ENCODE results near the gene ISG20.

The ISG20 gene

DNA sequence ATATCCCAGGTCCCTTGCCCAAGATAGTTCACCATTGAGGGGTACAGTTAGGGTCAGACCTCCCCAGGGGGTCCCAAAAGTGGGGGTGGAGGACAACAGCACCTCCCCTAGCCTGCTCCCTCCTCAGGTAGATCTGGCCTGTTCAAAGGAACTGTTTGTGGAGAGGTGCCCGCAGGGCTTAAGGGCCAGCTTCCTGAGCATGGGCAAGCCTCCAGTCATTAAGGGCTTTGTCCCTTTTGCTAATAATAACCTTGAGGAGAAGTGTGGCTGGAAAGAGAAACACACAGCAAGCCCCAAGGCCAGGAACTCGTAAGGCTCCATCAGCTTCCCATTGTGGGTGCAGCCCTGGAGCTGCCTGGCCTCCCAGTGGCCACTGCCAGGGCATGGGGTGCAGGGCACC lies 47.4 kb downstream of the ISG20 start:
- no peak for DNase-seq (ENCODE audit: low read depth)

GRCh38 chr15:88688394-88688933 lies 49.6 kb downstream of the ISG20 start:
- no peak for DNase-seq (ENCODE audit: low read depth)

DNA sequence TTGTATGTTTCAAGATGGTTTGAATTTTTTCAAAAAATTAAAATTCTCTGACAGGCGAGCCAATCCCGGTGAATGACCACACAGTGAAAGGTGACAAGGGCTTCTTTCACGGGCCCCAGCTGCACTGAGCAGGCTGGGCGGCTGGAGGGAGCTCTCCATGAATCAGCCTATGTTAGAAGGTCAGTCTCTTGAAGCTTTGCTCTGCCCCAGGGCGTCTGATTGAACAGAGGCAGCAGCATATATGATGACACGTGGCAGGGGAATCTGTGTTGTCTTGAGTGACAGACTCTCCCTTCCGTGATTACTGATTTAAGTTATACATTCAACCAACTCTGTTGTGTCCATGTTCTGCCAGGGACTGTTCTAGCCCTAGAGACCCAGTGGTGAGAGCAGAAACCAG lies 51.5 kb downstream of the ISG20 start:
- DNase-seq (ENCODE audit: low read depth) = no peak

DNA sequence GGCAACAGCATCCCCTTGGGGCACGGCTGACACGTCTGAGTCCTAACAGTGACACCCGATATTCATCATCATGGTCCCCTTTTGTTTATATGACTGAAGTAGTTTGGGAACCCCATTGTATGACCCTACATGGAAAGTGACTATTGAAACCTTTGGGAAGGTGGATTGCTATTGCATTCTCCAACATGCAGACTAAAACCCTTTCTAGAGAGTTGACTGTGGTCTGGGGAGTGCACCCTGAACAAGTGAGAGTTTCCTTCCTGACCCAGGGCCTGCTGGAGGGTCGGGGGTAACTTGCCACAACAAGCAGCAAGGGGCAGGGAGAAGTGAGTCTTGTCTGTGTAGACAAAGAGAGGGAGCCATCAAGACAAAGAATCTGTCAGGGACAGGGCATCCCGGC lies 54.4 kb downstream of the ISG20 start:
- no peak for DNase-seq (ENCODE audit: low read depth)

DNA sequence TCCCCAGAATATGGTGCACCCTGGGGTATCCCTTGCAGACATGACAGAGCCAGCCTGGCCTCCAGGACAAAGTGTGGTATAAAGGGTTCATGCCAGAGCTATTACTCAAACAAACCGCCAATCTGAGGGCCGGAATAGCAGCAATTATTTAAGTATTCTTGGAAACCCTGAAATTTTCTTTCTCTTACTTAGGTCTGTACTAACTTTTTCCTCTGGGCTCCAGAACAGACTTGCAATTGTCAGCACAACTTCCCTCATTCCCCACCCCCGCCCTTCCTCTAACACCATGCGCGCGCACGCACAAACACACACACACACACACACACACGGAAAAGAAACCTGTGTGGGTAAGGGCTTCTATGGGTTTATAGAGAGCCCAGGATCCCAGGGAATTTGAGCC lies 56.3 kb downstream of the ISG20 start:
- DNase-seq (ENCODE audit: low read depth) = no peak

DNA sequence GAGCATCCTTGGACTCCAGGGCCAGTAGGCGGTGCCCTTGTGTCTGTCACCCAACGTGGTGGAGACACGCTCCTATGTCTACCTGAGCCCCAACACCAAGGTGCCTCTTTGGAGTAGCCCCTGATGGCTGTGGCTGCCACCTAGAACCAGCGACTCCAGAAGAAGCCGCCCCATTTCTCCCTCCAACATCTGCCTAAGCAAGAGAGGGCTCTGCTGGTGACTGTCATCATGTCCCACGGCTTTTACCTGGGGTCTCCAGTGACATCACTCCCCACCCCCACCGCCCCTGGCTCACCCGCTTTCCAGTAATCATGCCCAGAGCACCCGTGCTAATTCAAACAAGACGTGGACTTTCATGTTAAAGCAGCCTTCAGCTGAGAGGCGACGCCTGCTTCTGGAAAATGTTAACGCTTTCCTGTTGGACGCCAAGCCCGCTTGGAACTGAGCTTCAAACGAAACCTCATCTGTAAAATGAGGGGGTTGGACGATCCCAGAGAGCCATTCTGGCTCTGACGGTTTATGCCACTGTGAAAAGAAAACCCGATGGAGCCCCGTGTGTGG lies 57.0 kb downstream of the ISG20 start:
- DNase-seq (ENCODE audit: low read depth) = no peak

DNA sequence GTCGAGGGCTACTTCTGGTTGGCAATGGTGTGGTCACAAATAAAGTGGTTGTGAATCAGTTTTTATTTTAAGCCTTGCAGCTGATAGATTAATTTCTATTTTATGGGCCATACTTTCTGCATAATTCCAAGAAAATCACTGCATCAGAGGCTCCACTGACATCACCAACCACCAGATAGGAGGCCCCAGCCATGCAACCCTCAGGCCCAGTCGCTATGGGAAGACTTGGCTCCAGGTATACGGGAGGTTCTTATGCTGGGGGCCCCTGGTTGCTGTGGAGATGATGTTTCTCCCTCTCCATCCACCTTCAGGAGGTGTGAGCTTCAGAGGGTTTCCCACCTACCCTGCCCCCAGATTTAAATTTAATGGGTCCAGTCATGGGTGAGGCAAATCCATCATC lies 57.4 kb downstream of the ISG20 start:
- DNase-seq (ENCODE audit: low read depth) = no peak

- no peak for DNase-seq (ENCODE audit: low read depth)
Measured at GRCh38 chr15:88697276-88697675, 58.5 kb downstream of the ISG20 start.

- no peak for DNase-seq (ENCODE audit: low read depth)
Measured at GRCh38 chr15:88699861-88700260, 61.0 kb downstream of the ISG20 start.

DNA sequence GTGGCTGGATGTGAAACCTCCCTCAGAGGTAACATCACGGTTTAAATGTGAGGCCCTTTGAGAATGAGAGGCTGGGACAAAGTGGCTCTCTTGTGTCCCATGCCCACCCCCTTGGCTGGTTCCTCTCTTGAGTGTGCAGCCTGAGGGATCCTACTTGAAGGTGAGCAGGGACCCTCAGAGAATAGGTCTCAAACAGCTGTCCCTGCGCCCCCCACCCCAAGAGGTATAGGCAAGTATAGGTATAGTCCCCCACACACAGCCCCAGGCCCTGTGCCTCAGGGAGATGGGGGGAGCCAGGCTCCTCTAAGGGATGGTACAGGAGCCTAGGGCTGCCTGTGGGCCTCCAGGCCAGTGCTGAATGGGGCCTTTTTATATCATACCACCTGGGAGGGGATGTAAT lies 61.9 kb downstream of the ISG20 start:
- no peak for DNase-seq (ENCODE audit: low read depth)

DNA sequence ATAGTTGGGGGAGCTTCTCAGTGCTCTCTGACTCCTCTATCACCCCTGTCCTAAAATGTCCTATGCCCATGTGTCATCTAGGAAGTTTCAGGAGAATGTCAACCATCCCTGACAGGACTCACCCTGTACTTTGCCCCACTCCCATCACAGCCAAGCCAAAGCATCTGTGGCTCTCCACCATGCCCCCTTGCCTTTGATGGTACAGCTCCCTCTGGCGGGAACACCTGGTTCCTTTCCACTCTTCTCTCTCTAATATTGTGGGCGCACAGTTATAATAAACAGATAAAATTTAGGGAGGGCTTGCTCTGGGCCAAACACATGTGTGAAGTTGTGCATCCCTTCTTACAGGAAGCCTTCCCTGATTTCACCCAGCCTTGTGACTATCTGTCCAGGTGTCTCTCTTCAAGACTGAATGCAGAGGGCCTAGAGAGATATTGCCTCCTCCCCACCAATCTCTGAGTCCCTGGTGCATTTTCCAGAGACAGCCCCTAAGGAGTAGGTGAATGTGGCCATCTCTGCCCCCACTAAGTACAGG lies 62.8 kb downstream of the ISG20 start:
- DNase-seq (ENCODE audit: low read depth) = no peak

- no peak for DNase-seq (ENCODE audit: low read depth)
Measured at GRCh38 chr15:88702983-88703382, 64.2 kb downstream of the ISG20 start.

DNA sequence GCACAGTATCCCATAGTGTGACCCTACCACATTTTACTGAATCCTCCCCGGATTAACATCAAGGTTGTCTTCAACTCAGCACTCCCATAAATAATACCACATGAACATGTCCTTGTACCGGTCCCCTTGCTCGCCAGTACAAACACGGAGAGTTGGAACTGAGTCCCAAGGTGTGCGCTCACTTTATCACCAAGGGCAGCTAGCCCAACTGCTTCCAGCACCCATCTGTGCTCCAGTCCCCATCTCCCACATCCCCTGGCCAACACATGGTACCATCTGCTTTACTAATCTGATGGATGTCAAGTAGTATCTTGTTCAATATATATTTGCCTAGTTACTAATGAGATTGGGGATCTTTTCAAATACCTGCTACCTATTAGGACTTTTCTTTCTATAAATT lies 64.7 kb downstream of the ISG20 start:
- no peak for DNase-seq (ENCODE audit: low read depth)

GRCh38 chr15:88704791-88705768 lies 66.3 kb downstream of the ISG20 start:
- no peak for DNase-seq (ENCODE audit: low read depth)

- no peak for DNase-seq (ENCODE audit: low read depth)
Measured at GRCh38 chr15:88705769-88706165, 67.0 kb downstream of the ISG20 start.
